ENCODE results near the gene NRCAM. TPM values are rescaled to one million over a fixed set of nuclear protein-coding genes. Genes with fewer than 3 reads are reported as not detected.

NRCAM gene
- total RNA-seq, 1 donor from 2014 or later: 7.9 TPM

GRCh38 chr7:108335269-108335918, 120.8 kb downstream of the NRCAM start:
- intact Hi-C loops (cut with DNase I): no loop called here
- DNase-seq (ENCODE audit: extremely low spot score in 2 of 2): no peak
- Histone ChIP-seq H3K36me3 (no peaks in the 10 kb centered on the region), H3K4me3 (no peak overlapping the region), H3K9me3 (no peaks in the 10 kb centered on the region), H3K27ac (no peak overlapping the region), H3K4me1 (no peaks in the 10 kb centered on the region), H3K27me3 (no peaks in the 10 kb centered on the region)
- TF ChIP-seq CTCF (IDR thresholded peaks at IDR 0.05) (no peak), POLR2A (IDR thresholded peaks at IDR 0.05) (no peak), POLR2AphosphoS5 (IDR thresholded peaks at IDR 0.05; ENCODE audit: insufficient read depth in 1 of 2, low read depth in 1 of 2) (no peak)

- intact Hi-C loops (cut with DNase I): no loop called here
- Histone ChIP-seq H3K4me3 (no peak overlapping the region), H3K9me3 (no peaks in the 10 kb centered on the region), H3K27ac (no peak overlapping the region), H3K27me3 (no peaks in the 10 kb centered on the region), H3K36me3 (no peaks in the 10 kb centered on the region), H3K4me1 (no peaks in the 10 kb centered on the region)
- DNase-seq (ENCODE audit: extremely low spot score in 2 of 2): no peak
- TF ChIP-seq POLR2AphosphoS5 (IDR thresholded peaks at IDR 0.05; ENCODE audit: insufficient read depth in 1 of 2, low read depth in 1 of 2): no peak
- TF ChIP-seq POLR2A (IDR thresholded peaks at IDR 0.05): no peak
- TF ChIP-seq CTCF (IDR thresholded peaks at IDR 0.05): no peak
Measured at GRCh38 chr7:108332937-108333336, 123.3 kb downstream of the NRCAM start.

GRCh38 chr7:108331971-108332370, 124.3 kb downstream of the NRCAM start:
- H3K27me3 ChIP-seq: no peaks in the 10 kb centered on the region
- no peak for DNase-seq (ENCODE audit: extremely low spot score in 2 of 2)
- intact Hi-C loops (cut with DNase I): no loop called here
- H3K27ac ChIP-seq: no peak overlapping the region
- TF ChIP-seq CTCF (IDR thresholded peaks at IDR 0.05) (no peak), POLR2A (IDR thresholded peaks at IDR 0.05) (no peak)
- H3K36me3 ChIP-seq: no peaks in the 10 kb centered on the region
- no peak overlapping the region for H3K4me3 ChIP-seq
- H3K4me1 ChIP-seq: no peaks in the 10 kb centered on the region
- no peaks in the 10 kb centered on the region for H3K9me3 ChIP-seq

GRCh38 chr7:108330227-108330626, 126.0 kb downstream of the NRCAM start:
- TF ChIP-seq POLR2AphosphoS5 (IDR thresholded peaks at IDR 0.05; ENCODE audit: insufficient read depth in 1 of 2, low read depth in 1 of 2): no peak
- no peak for TF ChIP-seq POLR2A (IDR thresholded peaks at IDR 0.05)
- TF ChIP-seq CTCF (IDR thresholded peaks at IDR 0.05): no peak
- H3K27ac ChIP-seq: no peak overlapping the region
- no peaks in the 10 kb centered on the region for H3K4me1 ChIP-seq
- intact Hi-C loops (cut with DNase I): no loop called here
- no peaks in the 10 kb centered on the region for H3K36me3 ChIP-seq
- no peaks in the 10 kb centered on the region for H3K9me3 ChIP-seq
- DNase-seq (ENCODE audit: extremely low spot score in 2 of 2): no peak
- H3K27me3 ChIP-seq: no peaks in the 10 kb centered on the region
- H3K4me3 ChIP-seq: no peak overlapping the region

- Histone ChIP-seq H3K27me3 (no peaks in the 10 kb centered on the region), H3K9me3 (no peaks in the 10 kb centered on the region), H3K4me1 (no peaks in the 10 kb centered on the region), H3K27ac (no peak overlapping the region), H3K36me3 (no peaks in the 10 kb centered on the region), H3K4me3 (no peak overlapping the region)
- intact Hi-C loops (cut with DNase I): no loop called here
- DNase-seq (ENCODE audit: extremely low spot score in 2 of 2): no peak
- no peak for TF ChIP-seq CTCF (IDR thresholded peaks at IDR 0.05)
Measured at GRCh38 chr7:108329514-108329913, 126.7 kb downstream of the NRCAM start.

All from vagina (tissue), 2 donors.